Naive B cell (primary cell): ENCODE measurements around the gene NECAB2. TPM values are rescaled to one million over a fixed set of nuclear protein-coding genes. Genes with fewer than 3 reads are reported as not detected.
A peak's percentile ranks its signal among the peaks of the same experiment; 100 is the strongest.

Experiments
- ATAC-seq, 2 donors: fragments of 150-1000 bp; cut with Tn5 transposase; 2 replicates each; pipeline ENCODE4 v1.10.0; 2021; ENCODE audit warnings: low read depth in 2 of 2, mild to moderate bottlenecking in 2 of 2, moderate library complexity in 2 of 2
- DNase-seq: peaks from one replicate; pipeline ENCODE4 v3.0.0; 2022
- H3K27ac Mint-ChIP-seq, 6 donors: one replicate each; pipeline ENCODE4 v1.8.0; 2020 to 2022; ENCODE audit warnings: mild to moderate bottlenecking in 6 of 6, mixed read lengths in 6 of 6, moderate library complexity in 5 of 6, inconsistent platforms in 2 of 6
- H3K27me3 Mint-ChIP-seq, 3 donors: one replicate each; pipeline ENCODE4 v1.8.0; 2021 to 2022; ENCODE audit warnings: mixed read lengths in 3 of 3, mild to moderate bottlenecking in 1 of 3
- H3K36me3 Mint-ChIP-seq, 2 donors: one replicate each; pipeline ENCODE4 v1.8.0; 2020 to 2022; ENCODE audit warnings: mixed read lengths in 2 of 2, inconsistent platforms in 1 of 2, mild to moderate bottlenecking in 1 of 2
- H3K4me1 Mint-ChIP-seq, 3 donors: one replicate each; pipeline ENCODE4 v1.8.0; 2020 to 2022; ENCODE audit warnings: mixed read lengths in 3 of 3, inconsistent platforms in 1 of 3, mild to moderate bottlenecking in 1 of 3, moderate library complexity in 1 of 3
- H3K4me3 Mint-ChIP-seq, 8 donors: one replicate each; pipeline ENCODE4 v1.8.0; 2020 to 2022; ENCODE audit warnings: mild to moderate bottlenecking in 8 of 8, mixed read lengths in 8 of 8, moderate library complexity in 8 of 8, inconsistent platforms in 2 of 8
- H3K9me3 Mint-ChIP-seq, 7 donors: one replicate each; pipeline ENCODE4 v1.8.0; 2020 to 2022; ENCODE audit warnings: mixed read lengths in 7 of 7, mild to moderate bottlenecking in 5 of 7, inconsistent platforms in 2 of 7, moderate library complexity in 1 of 7
- polyA plus RNA-seq, 6 donors: library from polyadenylated mRNA; unstranded; fragments of 300-500 nt; fragmentation: Illumina TruSeq; gene quantifications; one replicate each; pipeline ENCODE4 v1.2.3, GENCODE V29; 2021; ENCODE audit warnings: low read depth in 6 of 6

NECAB2 gene
- polyA plus RNA-seq = not detected

DNA sequence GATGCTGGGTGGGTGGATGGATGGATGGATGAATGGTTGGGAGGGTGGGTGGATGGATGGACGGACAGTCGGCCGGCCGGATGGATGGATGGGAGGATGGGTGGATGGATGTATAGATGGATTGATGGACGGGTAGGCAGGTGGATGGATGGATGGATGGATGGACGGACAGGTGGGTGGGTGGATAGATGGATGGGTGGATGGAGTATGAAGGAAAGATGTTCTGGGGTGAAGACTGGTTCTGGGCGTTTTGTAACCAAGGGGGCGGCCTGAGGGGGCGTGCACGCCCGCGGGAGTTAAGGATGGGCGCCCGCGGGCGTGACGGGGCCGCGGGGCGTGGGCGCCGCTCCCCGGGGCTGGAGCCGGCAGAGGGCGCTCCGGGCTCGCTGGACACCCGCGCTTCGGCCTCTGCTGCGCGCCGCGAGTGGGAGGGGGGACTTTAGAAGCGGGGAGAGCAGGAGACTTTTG is at the start of gene NECAB2:
Gene NECAB2 (plus strand): TSS at position 407 of the 468 bp plus-strand sequence. CDS start 405 bp downstream, outside the sequence.
- H3K36me3 Mint-ChIP-seq = peaks cover 0 to 7% of the 10 kb centered on the region in 2 donors
- peak within 1 kb of the TSS in 1 of 6 donors; percentile 41 for H3K27ac Mint-ChIP-seq
- ATAC-seq = no peak
- no peaks in the 10 kb centered on the region for H3K9me3 Mint-ChIP-seq
- H3K4me3 Mint-ChIP-seq = peak within 1 kb of the TSS in 7 of 8 donors; percentile 63 to 85 (median 71)
- peaks cover 6 to 13% (median 7%) of the 10 kb centered on the region in 3 donors for H3K4me1 Mint-ChIP-seq
- no peak for DNase-seq
- H3K27me3 Mint-ChIP-seq = peaks cover 4 to 41% (median 35%) of the 10 kb centered on the region in 3 donors

DNA sequence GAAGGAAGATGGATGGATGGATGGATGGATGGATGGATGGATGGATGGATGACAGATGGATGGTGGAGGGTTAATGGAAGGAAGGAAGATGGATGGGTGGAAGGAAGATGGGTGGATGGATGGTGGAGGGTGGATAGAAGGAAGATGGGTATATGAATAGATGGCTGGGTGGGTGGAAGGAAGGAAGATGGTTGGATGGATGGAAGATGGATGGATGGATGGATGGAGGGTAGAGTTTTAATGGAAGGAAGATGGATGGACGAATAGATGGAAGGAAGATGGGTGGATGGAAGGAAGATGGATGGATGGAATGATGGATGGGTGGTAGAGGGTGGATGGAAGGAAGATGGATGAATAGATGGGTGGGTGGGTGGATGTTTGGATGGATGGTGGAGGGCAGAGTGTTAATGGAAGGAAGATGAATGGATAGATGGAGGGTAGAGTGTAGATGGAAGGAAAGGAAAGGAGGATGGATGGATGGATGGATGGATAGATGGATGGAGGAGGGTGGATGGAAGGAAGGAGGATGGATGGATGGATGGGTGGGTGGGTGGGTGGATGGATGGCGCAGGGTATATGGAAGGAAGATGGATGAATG is 47.1 kb upstream of the NECAB2 start:
- Mint-ChIP-seq H3K27ac (peak overlapping the region in 2 of 6 donors; percentile 41 to 87), H3K4me3 (no peak overlapping the region), H3K9me3 (peaks cover 0 to 5% (median 0%) of the 10 kb centered on the region in 7 donors)

DNA sequence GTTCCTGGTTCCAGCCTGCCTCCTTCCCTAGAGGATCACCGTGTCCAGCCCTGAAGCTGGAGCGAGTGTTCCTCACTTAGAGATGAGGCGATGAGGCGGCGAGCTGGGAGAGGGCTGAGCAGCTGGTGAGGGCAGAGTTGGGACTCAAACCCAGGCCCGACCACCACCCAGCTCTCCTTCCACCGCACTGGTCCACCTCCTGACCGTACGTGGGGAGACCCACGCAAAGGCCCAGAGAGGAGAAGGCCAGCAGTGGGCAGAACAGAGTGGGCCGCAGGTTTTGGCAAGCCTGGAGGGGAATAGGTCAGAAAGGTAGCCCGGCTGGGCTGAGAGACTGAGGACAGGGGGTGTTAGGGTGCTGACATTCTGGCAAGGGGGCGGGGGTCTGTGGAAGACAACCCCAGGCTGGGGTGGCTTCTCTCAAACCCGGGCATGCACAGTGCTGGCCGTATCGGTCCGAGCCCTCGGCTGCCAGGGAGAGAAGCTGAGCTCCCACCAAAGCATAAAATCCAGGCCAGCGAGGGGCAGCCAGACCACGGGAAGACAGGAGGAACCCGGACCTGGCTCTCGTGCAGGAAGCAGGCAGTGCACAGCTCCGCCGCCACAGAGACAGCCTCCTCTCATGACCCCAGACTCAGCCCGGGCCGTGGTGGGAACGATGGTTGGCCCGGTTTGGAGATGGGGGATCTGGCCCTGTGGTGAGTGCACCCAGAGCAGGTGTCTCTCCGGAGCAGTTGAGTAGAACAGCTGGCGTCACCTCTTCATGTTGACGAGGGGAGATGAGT is 44.3 kb upstream of the NECAB2 start:
- Mint-ChIP-seq H3K4me1 (peaks cover 5 to 25% (median 6%) of the 10 kb centered on the region in 3 donors), H3K9me3 (peaks cover 0 to 5% (median 0%) of the 10 kb centered on the region in 7 donors), H3K27ac (no peak overlapping the region), H3K27me3 (no peaks in the 10 kb centered on the region), H3K36me3 (peaks cover 9 to 28% of the 10 kb centered on the region in 2 donors), H3K4me3 (peak overlapping the region in 1 of 8 donors; percentile 29)
- no peak for DNase-seq
- ATAC-seq = no peak

More for the DNA sequence above, 47.1 kb upstream of the NECAB2 start:
- H3K27me3 Mint-ChIP-seq = no peaks in the 10 kb centered on the region
- DNase-seq (no peak), ATAC-seq (no peak)
- H3K36me3 Mint-ChIP-seq = peaks cover 20 to 48% of the 10 kb centered on the region in 2 donors
- peaks cover 1 to 34% (median 4%) of the 10 kb centered on the region in 3 donors for H3K4me1 Mint-ChIP-seq

DNA sequence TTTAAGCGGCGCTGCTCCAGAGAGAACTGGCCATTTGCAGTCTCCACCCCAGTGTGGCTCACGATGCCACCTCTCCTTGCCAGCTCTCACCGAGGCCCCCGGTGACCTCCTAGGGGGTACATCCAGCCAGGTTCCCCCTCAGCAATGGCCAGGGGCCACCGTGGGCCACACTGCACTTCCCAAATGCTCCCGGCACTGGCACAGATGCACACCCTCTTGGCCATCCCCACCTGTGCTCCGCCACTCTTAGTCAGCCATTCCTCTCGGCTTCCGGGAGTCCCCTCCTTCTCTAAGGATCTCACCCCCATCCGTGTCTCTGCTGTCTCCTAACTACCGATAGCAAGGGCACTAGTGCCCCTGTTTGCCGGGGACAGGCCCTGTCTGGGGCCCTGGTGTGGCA is 43.4 kb upstream of the NECAB2 start:
- Mint-ChIP-seq H3K4me3 (no peak overlapping the region), H3K9me3 (peaks cover 0 to 5% (median 0%) of the 10 kb centered on the region in 7 donors), H3K27me3 (no peaks in the 10 kb centered on the region), H3K4me1 (peaks cover 5 to 20% (median 6%) of the 10 kb centered on the region in 3 donors), H3K27ac (no peak overlapping the region), H3K36me3 (peaks cover 4 to 19% of the 10 kb centered on the region in 2 donors)
- DNase-seq (no peak), ATAC-seq (no peak)

DNA sequence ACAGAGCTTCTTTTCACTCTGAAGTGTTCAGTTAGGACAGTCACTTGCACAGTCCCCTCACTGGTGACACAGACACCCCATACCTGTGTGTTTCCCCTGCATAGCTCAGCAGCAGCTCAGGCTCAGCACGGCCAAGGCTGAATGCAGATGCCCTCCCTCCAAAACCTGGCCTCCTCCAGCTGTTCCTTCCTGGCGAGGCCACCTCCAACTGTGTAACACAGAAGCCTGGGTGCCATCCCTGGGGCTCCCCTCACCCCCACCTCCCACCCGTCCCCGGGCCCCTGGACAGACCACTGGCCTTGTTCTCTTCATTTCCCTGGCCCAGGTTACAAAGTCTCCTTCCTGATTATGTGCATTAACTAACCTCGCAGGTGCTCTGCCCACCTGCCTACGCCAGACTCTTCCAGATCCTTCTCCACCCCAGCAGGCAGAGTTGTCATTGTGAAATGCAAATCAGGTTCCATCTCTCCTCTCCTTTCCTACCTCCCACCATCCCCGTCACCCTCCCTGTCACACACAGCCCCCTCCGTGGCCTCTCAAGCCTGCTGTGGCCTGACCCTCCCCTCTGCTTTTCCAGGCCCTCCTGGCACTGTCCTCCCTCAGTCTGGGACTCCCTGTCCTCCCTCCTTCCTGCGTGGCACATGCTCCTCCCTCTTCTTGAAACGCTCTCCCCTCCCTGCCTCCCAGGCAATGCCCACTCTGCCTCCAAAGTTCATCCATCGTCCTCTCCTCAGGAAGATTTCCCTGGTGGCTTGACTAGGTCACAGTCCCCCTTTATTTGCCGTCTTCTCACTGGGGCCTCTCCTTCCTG is 42.7 kb upstream of the NECAB2 start:
- DNase-seq (no peak), ATAC-seq (no peak)
- H3K4me3 Mint-ChIP-seq = no peak overlapping the region
- H3K27ac Mint-ChIP-seq = no peak overlapping the region
- peaks cover 4 to 16% of the 10 kb centered on the region in 2 donors for H3K36me3 Mint-ChIP-seq
- no peaks in the 10 kb centered on the region for H3K27me3 Mint-ChIP-seq
- peaks cover 5 to 20% (median 6%) of the 10 kb centered on the region in 3 donors for H3K4me1 Mint-ChIP-seq
- peaks cover 0 to 5% (median 0%) of the 10 kb centered on the region in 7 donors for H3K9me3 Mint-ChIP-seq

DNA sequence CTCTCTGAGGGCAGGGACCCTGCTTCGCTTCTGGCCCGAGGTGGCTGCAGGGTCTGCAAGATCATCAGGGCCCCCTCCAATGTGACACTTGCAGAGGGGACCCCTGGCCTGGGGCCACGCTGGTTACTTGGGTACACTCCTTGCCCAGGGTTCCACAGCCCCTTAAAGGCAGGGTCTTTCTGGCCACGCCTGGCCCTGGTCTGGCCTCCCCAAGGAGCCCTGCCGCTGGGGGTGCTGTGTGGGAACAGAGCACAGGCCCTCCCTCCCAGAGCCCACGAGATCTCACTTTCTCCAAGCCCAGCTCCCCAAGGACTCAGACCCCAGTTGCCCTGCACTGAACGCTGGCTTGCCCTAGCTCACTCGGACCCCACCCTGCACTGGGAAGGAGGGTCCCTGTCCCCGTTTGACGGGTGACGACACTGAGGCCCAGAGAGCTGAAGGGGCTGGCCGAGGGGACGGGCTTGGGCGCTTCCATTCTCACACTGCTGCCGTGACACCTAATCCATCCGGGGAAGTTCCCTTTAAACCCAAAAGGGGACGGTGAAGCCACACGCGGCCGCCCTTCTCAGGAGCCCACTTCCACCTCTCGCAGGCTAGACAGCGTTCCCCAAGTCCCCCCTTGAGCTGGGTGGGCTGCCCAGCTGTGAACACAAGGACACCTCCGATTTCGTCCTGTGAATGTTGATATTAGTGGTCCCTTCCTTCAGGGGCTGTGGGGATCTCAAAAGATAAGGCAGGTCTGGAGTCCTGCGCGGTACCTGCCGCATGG is 41.9 kb upstream of the NECAB2 start:
- no peak overlapping the region for H3K4me3 Mint-ChIP-seq
- DNase-seq (no peak), ATAC-seq (no peak)
- no peak overlapping the region for H3K27ac Mint-ChIP-seq
- H3K4me1 Mint-ChIP-seq = peaks cover 5 to 12% (median 6%) of the 10 kb centered on the region in 3 donors
- H3K36me3 Mint-ChIP-seq = peaks cover 0 to 8% of the 10 kb centered on the region in 2 donors
- H3K27me3 Mint-ChIP-seq = no peaks in the 10 kb centered on the region
- H3K9me3 Mint-ChIP-seq = no peaks in the 10 kb centered on the region

DNA sequence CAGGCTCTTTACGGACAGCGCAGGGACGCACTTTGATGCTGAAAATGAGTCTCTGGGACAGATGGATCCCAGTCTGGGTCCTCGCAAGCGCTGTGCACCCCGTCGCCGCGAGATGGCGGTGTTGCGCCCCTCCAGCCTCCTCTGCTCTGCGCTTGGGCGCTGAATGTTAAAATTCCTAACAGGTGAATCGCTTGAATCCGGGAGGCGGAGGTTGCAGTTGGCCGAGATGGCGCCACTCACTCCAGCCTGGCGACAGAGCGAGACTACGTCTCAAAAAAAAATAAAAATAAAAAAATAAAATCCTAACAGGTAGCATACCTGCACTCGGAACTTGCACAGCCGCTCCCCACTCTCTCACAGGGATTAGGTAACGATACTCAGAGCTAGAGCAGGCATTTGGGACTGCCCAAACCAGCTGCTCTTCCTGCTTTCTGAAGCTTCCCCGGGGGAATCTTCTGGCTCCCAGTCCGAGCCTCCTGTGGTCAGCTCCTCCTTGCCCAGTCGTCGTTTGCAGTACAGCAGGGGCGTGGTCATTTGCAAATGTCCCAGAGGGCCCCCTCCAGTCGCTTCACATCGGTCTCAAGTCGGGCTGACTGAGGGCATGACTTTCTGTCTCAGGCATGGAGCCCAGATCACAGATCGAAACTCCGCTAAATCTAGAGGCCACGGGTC is 41.2 kb upstream of the NECAB2 start:
- H3K27me3 Mint-ChIP-seq = no peaks in the 10 kb centered on the region
- H3K4me1 Mint-ChIP-seq = peaks cover 5 to 7% (median 6%) of the 10 kb centered on the region in 3 donors
- peaks cover 0 to 6% of the 10 kb centered on the region in 2 donors for H3K36me3 Mint-ChIP-seq
- H3K27ac Mint-ChIP-seq = no peak overlapping the region
- DNase-seq (peak; percentile 21), ATAC-seq (peak; percentile 42 to 56)
- H3K4me3 Mint-ChIP-seq = no peak overlapping the region
- H3K9me3 Mint-ChIP-seq = no peaks in the 10 kb centered on the region

DNA sequence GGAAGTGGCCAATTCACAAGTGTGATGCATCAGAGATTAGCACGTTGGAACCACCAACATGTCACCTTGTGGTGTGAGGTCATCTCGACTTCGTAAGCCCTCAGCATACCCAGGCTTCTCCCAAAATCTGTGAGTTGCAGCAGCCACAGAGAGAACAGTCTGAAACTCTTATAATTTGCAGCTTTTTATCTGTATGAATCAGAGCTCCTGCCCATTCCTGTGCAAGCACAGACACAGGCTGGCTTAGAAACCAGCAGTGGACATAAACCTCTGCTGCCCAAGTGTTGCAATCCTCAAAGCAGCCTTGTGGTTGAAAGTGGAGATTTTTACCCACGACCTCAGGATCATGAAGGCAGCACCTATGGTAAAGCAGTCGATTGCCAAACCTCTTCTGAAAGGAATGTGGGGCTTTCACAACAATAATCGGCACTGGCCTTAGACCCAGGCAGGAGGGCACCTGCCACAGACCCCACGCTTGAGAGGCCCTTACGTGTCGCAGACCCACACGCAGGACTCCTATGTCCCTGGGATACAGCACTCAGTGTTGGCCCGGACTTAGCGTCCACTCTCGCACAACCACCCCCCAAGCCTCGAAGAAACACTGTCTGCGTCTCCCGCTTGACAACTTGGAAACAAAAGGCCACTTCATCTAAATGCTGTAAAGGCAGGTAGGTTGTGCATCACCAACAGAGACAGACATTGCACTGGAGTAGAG is 39.5 kb upstream of the NECAB2 start:
- Mint-ChIP-seq H3K36me3 (peaks cover 0 to 6% of the 10 kb centered on the region in 2 donors), H3K4me3 (no peak overlapping the region), H3K27ac (no peak overlapping the region), H3K4me1 (peaks cover 5 to 7% (median 6%) of the 10 kb centered on the region in 3 donors), H3K9me3 (no peaks in the 10 kb centered on the region), H3K27me3 (no peaks in the 10 kb centered on the region)
- ATAC-seq (no peak), DNase-seq (no peak)

DNA sequence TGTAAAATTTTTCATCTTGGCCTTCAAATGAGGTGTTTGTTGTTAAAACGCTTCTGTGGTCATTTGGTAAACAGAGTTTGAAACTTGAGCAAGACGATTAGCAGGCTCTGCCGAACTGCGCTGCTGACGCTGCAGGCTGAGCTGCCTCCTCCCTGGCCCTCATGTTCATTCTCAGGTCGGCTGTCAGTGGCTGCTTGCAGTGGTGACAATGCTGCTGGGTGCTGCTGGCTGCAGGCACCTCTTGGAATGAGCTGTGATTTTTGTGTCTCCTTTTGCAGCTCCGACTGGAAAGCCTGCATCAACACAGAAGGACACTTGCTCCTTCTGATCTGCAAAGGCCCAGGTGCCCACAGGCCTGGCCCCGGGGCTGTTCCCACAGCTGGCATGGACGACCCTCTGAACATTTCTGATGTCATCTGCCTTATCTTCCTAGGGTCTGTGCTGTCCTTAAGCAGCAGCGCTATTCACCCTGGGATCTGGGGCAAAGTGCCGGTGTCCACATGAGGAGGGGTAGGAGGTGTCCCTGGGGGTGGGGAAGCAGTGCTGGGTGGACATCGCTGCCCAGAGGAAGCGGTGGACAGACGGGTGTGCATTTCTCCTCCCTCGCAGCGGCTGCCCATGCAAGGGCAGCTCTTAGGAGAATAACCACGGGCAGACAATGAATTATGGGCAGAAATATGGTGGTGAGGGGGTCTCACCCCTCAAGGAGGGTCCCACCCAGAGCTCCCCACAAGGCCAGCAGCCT is 38.1 kb upstream of the NECAB2 start:
- Mint-ChIP-seq H3K4me3 (no peak overlapping the region), H3K27ac (peak overlapping the region in 1 of 6 donors; percentile 60), H3K27me3 (no peaks in the 10 kb centered on the region), H3K4me1 (peaks cover 5 to 11% (median 6%) of the 10 kb centered on the region in 3 donors), H3K9me3 (no peaks in the 10 kb centered on the region), H3K36me3 (peaks cover 0 to 5% of the 10 kb centered on the region in 2 donors)
- DNase-seq = no peak
- no peak for ATAC-seq

DNA sequence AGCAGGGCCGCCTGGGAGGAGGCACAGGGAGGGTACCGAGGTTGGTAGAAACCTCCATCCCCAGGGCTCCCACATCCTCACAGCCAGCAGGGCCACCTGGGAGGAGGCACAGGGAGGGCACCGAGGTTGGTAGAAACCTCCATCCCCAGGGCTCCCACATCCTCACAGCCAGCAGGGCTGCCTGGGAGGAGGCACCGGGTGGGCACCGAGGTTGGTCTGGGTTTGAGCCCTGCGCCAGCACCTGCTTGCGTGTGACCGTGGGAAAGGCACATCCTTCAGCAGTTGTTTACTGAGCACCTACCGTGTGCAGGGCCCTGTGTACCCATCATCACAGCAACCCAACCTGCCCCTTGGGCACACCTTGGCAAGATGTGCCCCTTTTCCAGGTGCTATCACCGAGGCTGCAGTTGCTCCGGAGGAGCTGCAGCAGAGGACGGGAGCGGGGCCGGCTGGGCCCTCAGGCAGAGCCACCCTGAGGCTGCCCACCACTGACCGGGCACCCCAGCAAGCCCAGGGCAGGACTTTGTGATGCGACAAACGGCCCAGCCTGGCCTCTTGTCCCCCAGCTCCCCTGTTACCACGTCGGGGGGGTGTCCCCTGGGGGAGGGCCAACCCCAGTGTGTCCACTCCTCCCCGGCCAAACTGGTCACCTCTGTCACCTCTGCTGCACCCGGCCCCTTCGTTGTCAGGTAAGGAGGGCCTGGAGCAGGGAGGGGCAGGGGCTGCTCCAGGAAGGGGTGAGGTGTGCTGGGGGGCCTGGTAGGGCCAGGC is 37.1 kb upstream of the NECAB2 start:
- H3K36me3 Mint-ChIP-seq = peaks cover 0 to 9% of the 10 kb centered on the region in 2 donors
- H3K4me1 Mint-ChIP-seq = peaks cover 4 to 6% (median 5%) of the 10 kb centered on the region in 3 donors
- H3K9me3 Mint-ChIP-seq = no peaks in the 10 kb centered on the region
- no peaks in the 10 kb centered on the region for H3K27me3 Mint-ChIP-seq
- no peak overlapping the region for H3K4me3 Mint-ChIP-seq
- no peak for ATAC-seq
- no peak for DNase-seq
- no peak overlapping the region for H3K27ac Mint-ChIP-seq

DNA sequence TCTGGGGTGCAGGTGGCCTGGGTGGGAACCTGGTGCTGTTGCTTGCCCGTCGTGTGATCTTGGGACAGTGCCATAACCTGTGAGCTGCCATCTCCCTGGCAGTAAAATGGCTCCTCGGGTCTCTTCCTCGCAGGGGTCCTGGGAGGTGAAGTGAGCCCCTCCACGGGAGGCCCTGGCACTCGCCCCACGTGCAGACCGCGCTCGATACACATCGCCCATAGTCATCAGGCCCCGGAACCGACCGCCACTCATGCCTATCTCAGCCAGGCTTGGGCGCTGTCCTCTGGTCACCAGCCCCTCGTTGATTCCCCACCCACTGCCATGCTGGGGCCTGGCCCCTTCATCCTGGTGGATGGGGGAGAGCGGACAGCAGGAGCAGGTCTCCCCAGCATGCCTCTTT is 36.5 kb upstream of the NECAB2 start:
- Mint-ChIP-seq H3K9me3 (no peaks in the 10 kb centered on the region), H3K27ac (no peak overlapping the region), H3K4me1 (peaks cover 1 to 4% (median 2%) of the 10 kb centered on the region in 3 donors), H3K27me3 (no peaks in the 10 kb centered on the region), H3K36me3 (peaks cover 0 to 9% of the 10 kb centered on the region in 2 donors), H3K4me3 (no peak overlapping the region)
- DNase-seq = no peak
- no peak for ATAC-seq
